HG02571 (cell line): ENCODE data around the gene PRKCA.

Experiments used
- ATAC-seq: cut with Tn5 transposase; IDR thresholded peaks from one replicate; pipeline ENCODE4 v1.9.1; 2021; ENCODE audit warnings: mild to moderate bottlenecking, moderate library complexity; ENCODE audit not compliant: unreplicated experiment

PRKCA gene

DNA sequence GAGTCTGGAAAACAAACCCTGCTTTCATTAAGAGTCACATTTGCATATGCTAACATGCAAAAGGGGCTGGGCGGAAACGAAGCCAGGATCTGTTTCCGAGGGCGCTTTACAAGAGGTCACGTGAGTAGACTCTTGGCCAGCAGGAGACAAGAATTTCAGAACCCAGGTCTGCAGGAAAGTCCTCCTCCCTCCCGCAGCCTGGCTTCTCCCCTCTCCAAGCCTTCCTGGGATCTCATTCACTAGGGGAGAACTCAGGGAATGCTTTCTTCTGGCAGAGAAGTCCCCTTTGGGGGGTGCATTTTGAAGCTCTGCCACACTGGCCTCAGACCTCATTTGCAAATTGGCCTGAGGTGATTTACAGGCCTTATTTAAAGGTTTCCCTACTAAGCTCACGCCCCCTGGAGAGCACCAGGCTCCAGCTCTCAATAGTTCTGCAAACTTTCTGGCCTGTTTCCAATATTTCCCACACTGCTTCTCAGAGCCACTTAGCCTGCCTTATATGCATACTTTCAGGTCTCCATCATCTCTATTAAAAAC, 475.3 kb downstream of the PRKCA start:
- no peak for ATAC-seq

- no peak for ATAC-seq
These were observed 476.3 kb downstream of the PRKCA start for GRCh38 chr17:66778531-66779236.

DNA sequence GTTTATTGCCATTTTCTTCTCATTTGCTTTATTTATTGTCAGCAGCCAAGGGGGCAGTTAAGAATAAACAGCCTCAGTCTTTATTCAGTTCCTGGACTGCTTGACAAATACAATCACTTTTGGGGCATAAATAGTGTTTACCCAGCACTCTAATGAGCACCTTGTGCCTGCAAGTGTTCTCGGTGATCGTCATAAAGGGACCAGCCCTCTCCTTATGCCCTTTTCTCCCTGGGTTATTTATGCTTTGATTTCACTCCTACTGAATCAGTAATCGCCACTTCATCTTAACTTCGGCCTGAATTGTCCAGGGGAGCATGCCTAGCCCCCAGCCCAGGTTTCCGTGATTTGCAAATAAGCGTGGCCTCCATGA, 476.8 kb downstream of the PRKCA start:
- ATAC-seq, result no peak

DNA sequence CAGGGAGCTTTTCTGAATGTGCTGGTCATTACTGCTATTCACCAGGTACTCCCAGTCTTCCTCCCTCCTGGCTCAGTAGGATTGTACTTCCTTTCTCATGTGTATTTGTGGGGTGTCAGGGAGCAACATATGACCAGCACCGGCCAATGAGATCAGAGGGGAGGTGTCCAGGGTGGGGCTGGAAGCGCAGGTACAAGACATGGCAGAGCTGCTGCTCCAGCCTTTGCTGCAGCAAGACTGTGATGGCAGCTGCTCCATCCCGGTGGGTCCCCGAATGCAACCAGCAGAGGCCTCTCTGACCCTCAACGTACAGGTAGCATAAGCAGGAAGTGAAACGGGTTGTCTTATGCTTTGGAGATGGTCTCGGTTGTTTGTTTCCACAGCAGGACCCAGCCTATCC, 478.7 kb downstream of the PRKCA start:
- ATAC-seq, result no peak

DNA sequence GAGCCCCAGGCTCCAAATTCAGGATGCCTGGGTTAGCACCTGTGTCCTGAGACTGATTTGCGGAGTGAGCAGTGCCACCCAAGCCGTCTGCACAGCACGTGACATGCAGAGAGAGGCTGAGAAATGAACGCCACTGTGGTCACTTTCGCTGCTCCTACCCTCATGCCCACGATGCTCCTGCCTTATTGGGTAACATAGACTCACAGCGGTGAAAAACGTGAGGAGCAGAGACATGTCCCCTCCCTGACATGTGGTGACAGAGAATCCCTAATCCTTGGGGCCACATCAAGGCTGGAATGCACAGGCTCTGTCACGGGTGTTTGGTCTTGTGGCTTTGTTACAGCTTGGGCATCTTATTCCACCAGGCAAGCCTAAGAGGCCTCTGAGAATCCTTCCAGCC, 480.4 kb downstream of the PRKCA start:
- ATAC-seq, result no peak

DNA sequence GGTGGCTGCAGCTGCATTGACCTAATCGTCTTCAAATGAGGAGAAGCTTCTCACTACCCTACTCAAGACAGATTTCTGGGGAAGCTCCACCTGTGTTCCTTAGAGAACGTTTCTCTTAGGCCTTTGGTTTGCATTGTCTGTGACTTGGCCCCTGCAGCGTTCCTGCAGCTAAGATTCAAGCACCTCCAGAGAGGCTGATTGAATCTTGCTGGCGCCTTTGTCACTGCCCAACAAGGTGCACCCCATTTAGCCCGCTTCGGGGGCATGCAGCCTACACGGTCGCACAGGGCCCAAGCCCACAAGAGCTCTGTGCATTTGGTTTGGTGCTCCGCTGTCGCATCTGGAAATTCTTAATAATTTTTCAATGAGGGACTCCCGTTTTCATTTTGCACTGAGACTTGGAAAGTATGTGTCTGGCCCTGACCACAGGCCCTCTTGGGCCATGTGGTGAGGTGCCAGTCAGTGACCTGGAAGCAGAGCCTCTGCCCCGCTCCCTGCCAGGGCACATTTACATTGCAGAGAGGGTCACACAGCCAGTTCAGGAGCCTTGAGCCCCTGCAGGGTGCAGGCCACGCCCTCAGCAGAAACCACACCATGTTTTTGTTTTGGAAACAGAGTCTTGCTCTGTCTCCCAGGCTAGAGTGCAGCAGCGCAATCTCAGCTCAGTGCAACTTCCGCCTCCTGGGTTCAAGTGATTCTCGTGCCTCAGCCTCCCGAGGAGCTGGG, 481.4 kb downstream of the PRKCA start:
- ATAC-seq, result no peak

DNA sequence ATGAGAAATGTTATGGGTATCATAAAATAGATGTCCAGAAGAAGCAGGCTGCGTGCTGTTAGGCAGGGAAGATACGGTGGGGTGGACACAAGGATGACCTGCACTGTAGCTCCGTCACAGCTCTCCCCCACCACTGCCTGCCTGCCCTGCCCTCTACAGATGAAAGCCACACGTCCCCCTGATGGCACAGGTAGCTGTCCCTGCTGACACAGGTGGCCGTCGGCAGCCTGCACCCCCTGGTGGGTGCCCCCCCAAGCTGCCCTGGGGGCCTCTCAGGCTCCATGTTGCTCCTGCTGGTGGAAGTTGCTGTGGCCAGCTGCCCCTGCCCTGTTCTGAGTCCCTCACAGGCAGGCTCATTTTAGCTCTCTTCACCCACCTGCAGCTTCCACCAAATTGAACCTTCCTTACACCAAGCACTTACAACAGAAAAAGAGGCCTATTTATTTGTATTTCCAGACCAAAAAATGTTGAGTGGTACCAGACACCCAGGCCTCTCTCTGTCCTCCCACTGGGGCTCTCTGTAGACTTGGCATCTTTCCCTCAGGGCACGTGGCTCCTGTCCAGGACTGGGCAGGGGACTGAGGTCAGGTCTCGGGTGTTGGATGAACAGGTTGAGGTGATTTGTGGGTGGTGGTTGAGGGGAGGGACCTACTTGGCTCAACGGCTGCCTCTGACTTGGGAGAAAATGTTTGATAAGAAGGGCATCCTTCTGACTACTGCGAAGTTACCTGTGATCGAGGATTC, 482.4 kb downstream of the PRKCA start:
- ATAC-seq, result no peak

GRCh38 chr17:66786107-66786506, 483.7 kb downstream of the PRKCA start:
- no peak for ATAC-seq

DNA sequence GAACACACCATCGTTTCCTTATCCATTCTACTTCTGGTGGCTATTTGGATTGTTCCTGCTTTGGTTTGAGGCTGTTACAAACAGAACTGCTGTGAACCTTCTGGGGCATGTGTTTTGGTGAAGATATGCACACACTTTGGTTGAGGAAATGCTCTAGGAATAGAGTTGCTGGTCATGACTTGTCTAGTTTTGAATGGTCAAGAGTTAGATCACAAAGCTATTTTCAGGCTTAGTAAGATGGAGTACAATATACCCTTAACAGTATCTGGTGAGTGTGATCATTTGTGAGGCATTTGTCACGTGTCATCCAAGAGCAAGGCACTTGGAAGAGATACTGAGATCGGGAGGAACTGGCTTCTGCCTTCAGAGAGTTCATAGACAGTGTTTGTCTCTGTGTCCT, 485.5 kb downstream of the PRKCA start:
- no peak for ATAC-seq

- ATAC-seq, result no peak
These were observed 486.7 kb downstream of the PRKCA start for GRCh38 chr17:66789093-66789492.

- no peak for ATAC-seq
These were observed 487.6 kb downstream of the PRKCA start for GRCh38 chr17:66789961-66790437.

DNA sequence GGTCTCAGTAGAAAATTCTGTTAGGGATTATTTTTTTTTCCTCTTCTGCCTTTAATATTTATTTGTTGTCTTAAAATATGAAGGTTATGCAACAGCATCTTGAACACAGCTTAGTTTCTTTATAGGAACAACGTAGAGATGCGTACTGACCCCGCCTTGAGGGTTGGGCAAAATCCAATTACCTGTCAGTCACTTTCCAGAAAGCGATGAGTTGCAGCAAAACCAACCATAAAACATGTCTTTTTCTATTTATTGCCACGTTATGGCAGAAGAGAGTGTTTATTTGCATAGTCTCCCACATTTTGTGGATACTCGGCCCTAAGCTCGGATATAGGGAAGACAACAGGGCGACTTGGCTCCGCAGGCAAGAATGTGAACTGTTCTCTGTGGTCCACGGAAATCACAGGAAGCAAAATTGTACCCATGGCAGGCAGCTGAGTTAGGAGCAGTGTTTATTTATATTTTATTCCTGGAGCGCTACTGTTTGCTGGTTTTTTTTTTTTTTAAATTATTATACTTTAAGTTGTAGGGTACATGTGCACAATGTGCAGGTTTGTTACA, 488.2 kb downstream of the PRKCA start:
- ATAC-seq, result no peak

DNA sequence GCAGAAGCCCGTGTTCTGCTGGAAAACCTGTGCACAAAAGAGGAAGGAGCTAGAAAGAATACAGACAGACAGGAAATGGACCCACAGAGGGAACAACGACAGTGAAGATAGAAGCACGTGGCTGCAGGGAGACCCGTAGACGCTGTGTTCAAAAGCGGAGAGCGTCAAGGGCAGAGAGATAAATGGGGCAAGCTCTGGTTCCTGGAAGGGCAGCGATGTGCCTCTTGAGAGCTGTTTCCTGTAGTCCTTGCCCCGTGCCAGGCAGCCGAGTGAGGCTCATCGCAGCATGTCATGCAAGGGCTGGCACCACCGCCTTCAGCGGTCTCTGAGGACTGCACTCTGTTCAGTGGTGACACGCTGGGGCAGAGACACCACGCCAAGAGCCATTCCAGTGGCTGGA, 488.9 kb downstream of the PRKCA start:
- no peak for ATAC-seq

GRCh38 chr17:66793814-66794213, 491.4 kb downstream of the PRKCA start:
- no peak for ATAC-seq

- ATAC-seq, result no peak
These were observed 493.1 kb downstream of the PRKCA start for GRCh38 chr17:66795486-66795885.

- ATAC-seq, result no peak
These were observed 497.6 kb downstream of the PRKCA start for GRCh38 chr17:66799849-66800537.

GRCh38 chr17:66803474-66803951, 501.1 kb downstream of the PRKCA start:
- ATAC-seq, result no peak

GRCh38 chr17:66805567-66805966, 503.2 kb downstream of the PRKCA start:
- no peak for ATAC-seq

DNA sequence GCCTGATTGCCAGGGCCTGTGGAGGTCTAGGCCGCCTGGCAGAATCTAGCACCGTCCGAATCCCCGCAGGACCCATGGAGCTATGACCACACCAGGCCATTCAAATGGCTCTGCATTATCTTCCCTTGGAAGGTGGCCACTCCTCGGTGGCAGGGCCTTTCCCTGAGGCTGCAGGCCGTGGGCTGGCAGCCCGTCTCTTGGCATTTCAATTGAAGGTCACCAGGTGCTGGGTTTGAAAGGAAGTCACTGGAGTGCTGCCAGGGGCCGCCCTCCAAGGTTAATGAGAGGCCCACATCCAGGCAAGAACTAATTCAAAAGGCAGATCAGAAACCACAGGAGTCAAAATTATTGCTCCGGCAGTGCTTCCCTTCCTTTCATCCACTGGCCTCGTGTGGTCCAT, 504.8 kb downstream of the PRKCA start:
- no peak for ATAC-seq

- ATAC-seq, result no peak
These were observed 507.0 kb downstream of the PRKCA start for GRCh38 chr17:66809408-66809807.
